Endothelial cell of umbilical vein (primary cell): ENCODE results near the gene USH2A. TPM values are rescaled to one million over a fixed set of nuclear protein-coding genes. Genes with fewer than 3 reads are reported as not detected.

Source experiments
- BruUV-seq: library from RNA; stranded (reverse); fragments of 400-500 nt; replicated peaks from 2 replicates; lab custom pipeline; 2021; lab: Mats Ljungman, UMichigan
- CTCF ChIA-PET: fragments of 300-600, 350-600 bp; sonication (Branson Sonifier 250); formaldehyde crosslinking; loops from one replicate; lab custom pipeline; 2021; ENCODE audit warnings: antibody characterized with exemption, inconsistent platforms; lab: Charles Lee
- POLR2A ChIA-PET: fragments of 300-600, 350-600 bp; sonication (Branson Sonifier 250); formaldehyde crosslinking; loops from one replicate; lab custom pipeline; 2021; ENCODE audit warnings: antibody characterized with exemption, inconsistent platforms; lab: Charles Lee
- DNase-seq: peaks from one replicate; pipeline ENCODE4 v3.0.0-alpha.2; 2011; ENCODE audit warnings: low read depth, low spot score
- FAIRE-seq: peaks from 2 replicates; lab custom pipeline; 2011; peaks lifted over from hg19 to GRCh38; lab: Jason Lieb, UNC
- H2AFZ ChIP-seq: 2 replicates; pipeline ENCODE4 v1.6.0; 2012; ENCODE audit warnings: low read depth, low read length, control low read depth, inconsistent platforms
- H3K27ac ChIP-seq: 2 replicates; pipeline ENCODE4 v1.5.1; 2011; ENCODE audit warnings: low read depth, mild to moderate bottlenecking, control low read depth, low read length, moderate library complexity; ENCODE audit not compliant: insufficient read depth
- H3K27me3 ChIP-seq, 2 experiments: 2 replicates each; pipeline versions ENCODE4 v1.6.0 to v1.6.1; 2011; ENCODE audit warnings: low read length in 2 of 2, mixed read lengths in 1 of 2; ENCODE audit not compliant: control insufficient read depth in 2 of 2, insufficient read depth in 2 of 2
- H3K36me3 ChIP-seq, 2 experiments: 2 replicates in 1 of 2; 3 replicates in 1 of 2; pipeline ENCODE4 v1.5.1; 2011; ENCODE audit warnings: low read length in 2 of 2, mild to moderate bottlenecking in 1 of 2, moderate library complexity in 1 of 2; ENCODE audit not compliant: control insufficient read depth in 2 of 2, insufficient read depth in 2 of 2; ENCODE audit errors: extremely low read depth in 1 of 2
- H3K4me1 ChIP-seq: 3 replicates; pipeline ENCODE4 v1.5.1; 2011; ENCODE audit warnings: mild to moderate bottlenecking, low read length; ENCODE audit not compliant: control insufficient read depth, insufficient read depth; ENCODE audit errors: extremely low read depth
- H3K4me2 ChIP-seq: 2 replicates; pipeline ENCODE4 v1.6.1; 2011; ENCODE audit warnings: low read length, control low read depth, mixed read lengths; ENCODE audit not compliant: insufficient read depth
- H3K4me3 ChIP-seq, 3 experiments: fragments of 200-600 bp in 1 of 3; sonication (generic), shearing (Covaris generic) in 1 of 3; replicated peaks in 1 of 3; 2 replicates each; pipeline ENCODE4 v1.5.1; 2011 to 2016; ENCODE audit warnings: control low read depth in 3 of 3, low read length in 3 of 3, mild to moderate bottlenecking in 2 of 3, inconsistent platforms in 1 of 3, low read depth in 1 of 3, moderate library complexity in 1 of 3; ENCODE audit not compliant: insufficient read depth in 1 of 3
- H3K79me2 ChIP-seq: 2 replicates; pipeline ENCODE4 v1.6.0; 2012; ENCODE audit warnings: low read length, inconsistent platforms; ENCODE audit not compliant: control insufficient read depth, insufficient read depth
- H3K9ac ChIP-seq: replicated peaks from 2 replicates; pipeline ENCODE3; 2011; ENCODE audit warnings: low read length, control low read depth; ENCODE audit not compliant: insufficient read depth; ENCODE audit errors: extremely low read depth
- H3K9me1 ChIP-seq: replicated peaks from 3 replicates; pipeline ENCODE4 v1.6.0; 2011; ENCODE audit warnings: mild to moderate bottlenecking, low read length; ENCODE audit not compliant: control insufficient read depth, insufficient read depth; ENCODE audit errors: extremely low read depth
- H3K9me3 ChIP-seq: replicated peaks from 2 replicates; pipeline ENCODE4 v1.5.1; 2012; ENCODE audit warnings: low read length, inconsistent platforms; ENCODE audit not compliant: control insufficient read depth, insufficient read depth
- H4K20me1 ChIP-seq: replicated peaks from 2 replicates; pipeline ENCODE3; 2011; ENCODE audit warnings: mild to moderate bottlenecking, low read length; ENCODE audit not compliant: control insufficient read depth, insufficient read depth; ENCODE audit errors: extremely low read depth
- EZH2 ChIP-seq: IDR thresholded peaks from 2 replicates; pipeline ENCODE4 v1.6.1; 2012; ENCODE audit warnings: borderline replicate concordance, low read depth, mild to moderate bottlenecking, moderate library complexity, low read length, inconsistent platforms; ENCODE audit not compliant: severe bottlenecking
- FOS ChIP-seq: IDR thresholded peaks from 2 replicates; pipeline ENCODE4 v1.6.1; 2011; ENCODE audit warnings: mild to moderate bottlenecking, low read length, moderate library complexity, borderline replicate concordance; ENCODE audit not compliant: insufficient read depth
- GATA2 ChIP-seq: IDR thresholded peaks from 2 replicates; pipeline ENCODE4 v1.7.0; 2011; ENCODE audit warnings: low read depth, mild to moderate bottlenecking, moderate library complexity, mixed read lengths, low read length; ENCODE audit not compliant: insufficient read length, insufficient read depth
- JUN ChIP-seq: IDR thresholded peaks from 2 replicates; pipeline ENCODE4 v1.6.1; 2011; ENCODE audit warnings: borderline replicate concordance, low read depth; ENCODE audit not compliant: insufficient read length, insufficient read depth
- MYC ChIP-seq: IDR thresholded peaks from one replicate; pipeline ENCODE4 v1.6.1; 2011; ENCODE audit warnings: mild to moderate bottlenecking, low read depth, low read length
- POLR2A ChIP-seq: IDR thresholded peaks from 2 replicates; pipeline ENCODE4 v1.6.1; 2012; ENCODE audit warnings: low read depth, mild to moderate bottlenecking, control low read depth, low read length
- POLR2AphosphoS5 ChIP-seq: IDR thresholded peaks from 2 replicates; pipeline ENCODE4 v1.6.1; 2012; ENCODE audit warnings: low read depth, mild to moderate bottlenecking, control low read depth, low read length, moderate library complexity; ENCODE audit not compliant: insufficient read depth
- dilution Hi-C: fragments of 300-500 bp; cut with MboI; formaldehyde crosslinking; loops from one replicate; pipeline ENCODE4 v1.15.0; 2019; ENCODE audit warnings: low sequenced_read_pairs; ENCODE audit not compliant: extremely low pct_ligation_motif_present
- intact Hi-C: fragments of 100-400 bp; cut with micrococcal nuclease; formaldehyde crosslinking; loops from one replicate; pipeline ENCODE4 v1.10.0; 2022
- polyA plus RNA-seq, 4 experiments: library from polyadenylated mRNA; depleted of rRNA in 3 of 4; stranded (reverse) in 3 of 4; unstranded in 1 of 4; fragments of >200 nt; gene quantifications; 2 replicates each; pipeline versions ENCODE4 v1.2.1 to v1.2.3, GENCODE V29; 2011 to 2012; ENCODE audit warnings: missing spikeins in 1 of 4
- total RNA-seq: library from RNA; stranded (reverse); gene quantifications from 2 replicates; pipeline ENCODE4 v1.2.3, GENCODE V29; 2021
- TF ChIP-seq, protein P1 (sequence below), 2 donors: IDR thresholded peaks; 1 replicate in 1 of 2; 2 replicates in 1 of 2; pipeline ENCODE4 v1.5.1; 2011; ENCODE audit warnings: low read length in 2 of 2, mild to moderate bottlenecking in 2 of 2, moderate library complexity in 2 of 2, control low read depth in 1 of 2, inconsistent platforms in 1 of 2, low read depth in 1 of 2; ENCODE audit not compliant: insufficient read depth in 1 of 2; ENCODE audit errors: extremely low read depth in 1 of 2
- TF ChIP-seq, protein P2 (sequence below): IDR thresholded peaks from 2 replicates; pipeline ENCODE4 v1.6.1; 2011; ENCODE audit not compliant: insufficient read depth, insufficient read length

USH2A gene
- total and polyA plus RNA-seq, 2 donors (not counting 3 experiments of a cell fraction or from before 2014, with no cell fraction given): not detected

DNA sequence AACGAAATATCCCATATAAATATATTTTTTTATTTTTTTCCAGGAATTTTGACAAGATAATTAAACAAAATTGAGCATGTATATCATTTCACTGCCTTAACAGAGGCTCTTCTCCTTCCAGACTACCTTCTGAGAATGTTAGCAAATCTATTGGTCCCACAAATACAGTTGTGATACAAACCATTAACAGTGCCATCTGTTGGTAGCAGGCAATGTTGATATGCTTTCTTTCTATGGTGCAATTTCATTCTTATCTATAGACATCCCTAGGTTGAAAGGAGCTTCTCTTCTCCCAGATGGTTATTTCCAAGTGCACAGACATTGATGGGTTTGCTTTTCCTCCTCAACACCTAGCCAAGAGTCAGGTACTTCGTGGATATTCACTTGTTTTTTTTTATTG lies 303.6 kb downstream of the USH2A start:
- Histone ChIP-seq H3K36me3 (no peaks in the 10 kb centered on the region), H3K9me1 (no peaks in the 10 kb centered on the region), H3K79me2 (no peaks in the 10 kb centered on the region), H3K9ac (no peak overlapping the region), H3K4me2 (no peak overlapping the region), H2AFZ (no peak overlapping the region), H3K4me1 (no peaks in the 10 kb centered on the region), H3K27ac (no peak overlapping the region), H4K20me1 (no peaks in the 10 kb centered on the region), H3K27me3 (no peaks in the 10 kb centered on the region), H3K9me3 (peaks cover 1% of the 10 kb centered on the region), H3K4me3 (no peak overlapping the region)
- FAIRE-seq: no peak
- DNase-seq: no peak
- no TSS peak for BruUV-seq
- ChIA-PET POLR2A (no interaction called here), CTCF (no interaction called here)
- dilution Hi-C loops (no loop called here), intact Hi-C loops (no loop called here)
- TF ChIP-seq GATA2 (no peak), POLR2A (no peak), FOS (no peak)
- TF ChIP-seq, protein P1, sequence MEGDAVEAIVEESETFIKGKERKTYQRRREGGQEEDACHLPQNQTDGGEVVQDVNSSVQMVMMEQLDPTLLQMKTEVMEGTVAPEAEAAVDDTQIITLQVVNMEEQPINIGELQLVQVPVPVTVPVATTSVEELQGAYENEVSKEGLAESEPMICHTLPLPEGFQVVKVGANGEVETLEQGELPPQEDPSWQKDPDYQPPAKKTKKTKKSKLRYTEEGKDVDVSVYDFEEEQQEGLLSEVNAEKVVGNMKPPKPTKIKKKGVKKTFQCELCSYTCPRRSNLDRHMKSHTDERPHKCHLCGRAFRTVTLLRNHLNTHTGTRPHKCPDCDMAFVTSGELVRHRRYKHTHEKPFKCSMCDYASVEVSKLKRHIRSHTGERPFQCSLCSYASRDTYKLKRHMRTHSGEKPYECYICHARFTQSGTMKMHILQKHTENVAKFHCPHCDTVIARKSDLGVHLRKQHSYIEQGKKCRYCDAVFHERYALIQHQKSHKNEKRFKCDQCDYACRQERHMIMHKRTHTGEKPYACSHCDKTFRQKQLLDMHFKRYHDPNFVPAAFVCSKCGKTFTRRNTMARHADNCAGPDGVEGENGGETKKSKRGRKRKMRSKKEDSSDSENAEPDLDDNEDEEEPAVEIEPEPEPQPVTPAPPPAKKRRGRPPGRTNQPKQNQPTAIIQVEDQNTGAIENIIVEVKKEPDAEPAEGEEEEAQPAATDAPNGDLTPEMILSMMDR (IDR thresholded peaks at IDR 0.05; ENCODE audit: extremely low read depth in 1 of 2, insufficient read depth in 1 of 2, low read depth in 1 of 2, low read length in 2 of 2): no peak

DNA sequence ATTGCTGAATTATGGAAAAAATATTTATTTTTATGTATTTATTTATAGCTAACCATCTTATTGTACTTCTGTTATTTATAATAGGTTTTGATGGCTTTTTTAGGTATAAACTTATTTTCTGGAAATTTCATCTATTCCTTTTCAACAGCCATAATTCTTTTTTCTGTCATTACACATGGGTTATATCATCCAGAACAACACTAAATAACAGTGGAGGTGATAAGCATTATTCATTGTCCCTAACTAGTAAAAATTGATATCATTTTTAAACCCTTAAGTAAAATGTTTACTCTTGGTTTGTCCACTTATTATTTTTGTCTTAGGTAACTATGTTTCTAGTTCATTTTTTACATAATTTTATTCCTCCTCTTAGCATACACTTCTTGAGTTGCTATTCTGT lies 309.1 kb downstream of the USH2A start:
- intact Hi-C loops: no loop called here

More for the DNA sequence above, 309.1 kb downstream of the USH2A start:
- no peaks in the 10 kb centered on the region for H3K79me2 ChIP-seq
- no peaks in the 10 kb centered on the region for H3K9me1 ChIP-seq
- H2AFZ ChIP-seq: no peak overlapping the region
- no peaks in the 10 kb centered on the region for H3K27me3 ChIP-seq
- DNase-seq: no peak
- H3K4me1 ChIP-seq: no peaks in the 10 kb centered on the region
- no peak overlapping the region for H3K4me2 ChIP-seq
- TF ChIP-seq POLR2A (no peak), GATA2 (no peak), MYC (no peak), JUN (no peak), FOS (no peak), POLR2AphosphoS5 (no peak), EZH2 (no peak)
- TF ChIP-seq, protein P2, sequence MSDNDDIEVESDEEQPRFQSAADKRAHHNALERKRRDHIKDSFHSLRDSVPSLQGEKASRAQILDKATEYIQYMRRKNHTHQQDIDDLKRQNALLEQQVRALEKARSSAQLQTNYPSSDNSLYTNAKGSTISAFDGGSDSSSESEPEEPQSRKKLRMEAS: no peak
- TF ChIP-seq, protein P1 (IDR thresholded peaks at IDR 0.05; ENCODE audit: extremely low read depth in 1 of 2, insufficient read depth in 1 of 2, low read depth in 1 of 2, low read length in 2 of 2): no peak
- POLR2A ChIA-PET: no interaction called here
- H3K9ac ChIP-seq: no peak overlapping the region
- H3K27ac ChIP-seq: no peak overlapping the region
- no peak for FAIRE-seq
- dilution Hi-C loops: no loop called here
- CTCF ChIA-PET: no interaction called here
- BruUV-seq: no TSS peak
- no peaks in the 10 kb centered on the region for H4K20me1 ChIP-seq
- no peaks in the 10 kb centered on the region for H3K9me3 ChIP-seq
- H3K36me3 ChIP-seq: no peaks in the 10 kb centered on the region
- no peak overlapping the region for H3K4me3 ChIP-seq
